GM12878 (cell line): Measurements from ENCODE around the gene NECTIN1. TPM values are rescaled to one million over a fixed set of nuclear protein-coding genes. Genes with fewer than 3 reads are reported as not detected.

Source experiments
- ATAC-seq: fragments of 200-7000 bp; cut with Tn5 transposase; 3 replicates; pipeline ENCODE4 v1.9.1; 2020; ENCODE audit warnings: mild to moderate bottlenecking, moderate library complexity
- BruUV-seq: library from RNA; stranded (reverse); fragments of 400-500 nt; replicated peaks from 2 replicates; lab custom pipeline; 2021; lab: Mats Ljungman, UMichigan
- CTCF ChIA-PET: fragments of 300-600 bp; sonication (Branson Sonifier 250); formaldehyde crosslinking; extraction: SDS; loops from one replicate; lab custom pipeline; 2021; ENCODE audit warnings: inconsistent platforms; lab: Yijun Ruan, JAX
- POLR2A ChIA-PET: fragments of 350-600 bp; formaldehyde crosslinking; extraction: SDS; loops from one replicate; lab custom pipeline; 2021; ENCODE audit warnings: inconsistent platforms; lab: Charles Lee
- RAD21 ChIA-PET: fragments of 300-600 bp; sonication (Branson Sonifier 250); formaldehyde crosslinking; loops from one replicate; lab custom pipeline; 2023; ENCODE audit warnings: antibody characterized with exemption; ENCODE audit not compliant: unreplicated experiment; lab: Charles Lee
- SMC1A ChIA-PET: fragments of 300-600 bp; sonication (Branson Sonifier 250); formaldehyde crosslinking; loops from one replicate; lab custom pipeline; 2023; ENCODE audit not compliant: unreplicated experiment, uncharacterized antibody; lab: Charles Lee
- DNase-seq: peaks from one replicate; pipeline ENCODE4 v3.0.0-alpha.2; 2011; ENCODE audit warnings: low read depth, low spot score
- FAIRE-seq: peaks from 3 replicates; lab custom pipeline; 2011; peaks lifted over from hg19 to GRCh38; lab: Jason Lieb, UNC
- H2AFZ ChIP-seq: 2 replicates; pipeline ENCODE4 v1.6.0; 2011; ENCODE audit warnings: low read depth, low read length, control low read depth; ENCODE audit not compliant: control insufficient read depth
- H3K27ac ChIP-seq: 2 replicates; pipeline ENCODE4 v1.5.1; 2011; ENCODE audit warnings: control low read depth; ENCODE audit not compliant: control insufficient read depth, insufficient read depth
- H3K27me3 ChIP-seq, 2 experiments: replicated peaks in 1 of 2; 2 replicates each; pipeline versions ENCODE4 v1.6.0 to v1.6.1; 2011; ENCODE audit warnings: low read length in 1 of 2; ENCODE audit not compliant: control insufficient read depth in 2 of 2, insufficient read depth in 2 of 2
- H3K36me3 ChIP-seq, 2 experiments: 2 replicates each; pipeline ENCODE4 v1.5.1; 2011; ENCODE audit warnings: low read length in 1 of 2; ENCODE audit not compliant: control insufficient read depth in 2 of 2, insufficient read depth in 2 of 2
- H3K4me1 ChIP-seq: 2 replicates; pipeline ENCODE4 v1.6.1; 2011; ENCODE audit warnings: mild to moderate bottlenecking, low read length, moderate library complexity, mixed read lengths; ENCODE audit not compliant: control insufficient read depth, insufficient read depth
- H3K4me2 ChIP-seq: 2 replicates; pipeline ENCODE4 v1.6.0; 2011; ENCODE audit warnings: control low read depth; ENCODE audit not compliant: control insufficient read depth, insufficient read depth
- H3K4me3 ChIP-seq: fragments of 200-600 bp; sonication (generic); 2 replicates; pipeline ENCODE4 v1.5.1; 2016
- H3K79me2 ChIP-seq: 2 replicates; pipeline ENCODE4 v1.6.0; 2011; ENCODE audit warnings: low read length; ENCODE audit not compliant: control insufficient read depth, insufficient read depth
- H3K9ac ChIP-seq: 2 replicates; pipeline ENCODE4 v1.8.0; 2011; ENCODE audit warnings: low read length, control low read depth, mixed read lengths; ENCODE audit not compliant: control insufficient read depth, insufficient read depth
- H3K9me3 ChIP-seq: replicated peaks from 3 replicates; pipeline ENCODE4 v1.5.1; 2011; ENCODE audit warnings: mild to moderate bottlenecking, low read length; ENCODE audit not compliant: control insufficient read depth, insufficient read depth
- H4K20me1 ChIP-seq: 2 replicates; pipeline ENCODE4 v1.6.0; 2011; ENCODE audit not compliant: control insufficient read depth, insufficient read depth
- BMI1 ChIP-seq: fragments of 450-650 bp; IDR thresholded peaks from 2 replicates; pipeline ENCODE4 v1.6.1; 2016; ENCODE audit warnings: mild to moderate bottlenecking, moderate library complexity, borderline replicate concordance
- KLF5 ChIP-seq: fragments of 450-650 bp; IDR thresholded peaks from 2 replicates; pipeline ENCODE4 v1.6.1; 2014; ENCODE audit warnings: mild to moderate bottlenecking; ENCODE audit not compliant: partially characterized antibody
- NFYA ChIP-seq: IDR thresholded peaks from 2 replicates; pipeline ENCODE4 v1.6.1; 2011; ENCODE audit warnings: low read depth, mild to moderate bottlenecking, low read length, improper control_type of control experiment, borderline replicate concordance
- POLR2AphosphoS5 ChIP-seq: IDR thresholded peaks from 2 replicates; pipeline ENCODE4 v1.6.1; 2011; ENCODE audit warnings: mild to moderate bottlenecking, low read length, inconsistent platforms
- RUNX3 ChIP-seq: IDR thresholded peaks from 2 replicates; pipeline ENCODE4 v1.6.1; 2012; ENCODE audit warnings: low read length, inconsistent platforms
- SP1 ChIP-seq: IDR thresholded peaks from one replicate; pipeline ENCODE4 v1.6.1; 2011; ENCODE audit warnings: low read depth, low read length
- STAT1 ChIP-seq: fragments of 450-650 bp; conservative IDR thresholded peaks from 2 replicates; pipeline ENCODE4 v1.6.1; 2014; ENCODE audit warnings: antibody characterized with exemption, mild to moderate bottlenecking
- TCF12 ChIP-seq: IDR thresholded peaks from 2 replicates; pipeline ENCODE4 v1.6.1; 2011; ENCODE audit warnings: low read depth, mild to moderate bottlenecking, low read length
- TCF3 ChIP-seq: IDR thresholded peaks from 2 replicates; pipeline ENCODE4 v1.6.1; 2012; ENCODE audit warnings: low read depth, mild to moderate bottlenecking, low read length, borderline replicate concordance; ENCODE audit not compliant: insufficient read depth
- ZBTB33 ChIP-seq: fragments of 450-650 bp; IDR thresholded peaks from 2 replicates; pipeline ENCODE4 v1.6.1; 2017; ENCODE audit warnings: mild to moderate bottlenecking
- ZNF384 ChIP-seq: IDR thresholded peaks from 2 replicates; pipeline ENCODE4 v1.6.1; 2012; ENCODE audit warnings: low read depth, mild to moderate bottlenecking, low read length, improper control_type of control experiment, borderline replicate concordance
- ZNF592 ChIP-seq: fragments of 450-650 bp; IDR thresholded peaks from 2 replicates; pipeline ENCODE4 v1.6.1; 2017; ENCODE audit warnings: mild to moderate bottlenecking, moderate library complexity
- WGBS: methylation state at CpG from one replicate; pipeline ENCODE4 v1.1.6; 2016; ENCODE audit warnings: low lambda C conversion rate; ENCODE audit not compliant: insufficient replicate concordance, insufficient coverage; ENCODE audit errors: missing lambda C conversion rate; 5-methylcytosine and 5-hydroxymethylcytosine counted together
- in situ Hi-C: fragments of 300-500 bp; cut with MboI; formaldehyde crosslinking; loops from 9 replicates; pipeline ENCODE4 v1.14.3; 2018; ENCODE audit warnings: mixed read lengths
- intact Hi-C: fragments of 100-400 bp; cut with micrococcal nuclease; formaldehyde crosslinking; loops from one replicate; pipeline ENCODE4 v1.14.2; 2022; ENCODE audit not compliant: unreplicated experiment
- polyA plus RNA-seq, 11 experiments: library from polyadenylated mRNA; depleted of rRNA in 4 of 11; unstranded in 6 of 11; stranded (reverse) in 5 of 11; fragments of >200 nt; fragmentation: Nextera tagmentation in 4 of 11; fragmentation: Illumina TruSeq in 1 of 11; extraction: Ambion mirVana in 4 of 11; extraction: Trizol in 1 of 11; gene quantifications; 1 replicate in 1 of 11; 2 replicates in 10 of 11; pipeline versions ENCODE4 v1.2.1 to v1.2.3, GENCODE V29; 2011 to 2016; ENCODE audit warnings: inconsistent platforms in 2 of 11, missing spikeins in 2 of 11, low read depth in 1 of 11
- total RNA-seq, 4 experiments: library from RNA; depleted of rRNA in 3 of 4; stranded (reverse); fragments of >200 nt in 3 of 4; fragmentation: Illumina TruSeq in 1 of 4; extraction: Trizol in 1 of 4; gene quantifications; 2 replicates each; pipeline versions ENCODE4 v1.2.1 to v1.2.3, GENCODE V29; 2013 to 2021
- TF ChIP-seq, protein P1 (sequence below): fragments of 450-650 bp; formaldehyde crosslinking; IDR thresholded peaks from 2 replicates; pipeline ENCODE4 v1.4.0; 2022; ENCODE audit warnings: mild to moderate bottlenecking, moderate library complexity

Gene NECTIN1
- total and polyA plus RNA-seq, 10 of the 15 experiments (the other 5 are each of a cell fraction or from before 2014, with no cell fraction given): 0.97 to 9.2 (median 2.3) TPM

DNA sequence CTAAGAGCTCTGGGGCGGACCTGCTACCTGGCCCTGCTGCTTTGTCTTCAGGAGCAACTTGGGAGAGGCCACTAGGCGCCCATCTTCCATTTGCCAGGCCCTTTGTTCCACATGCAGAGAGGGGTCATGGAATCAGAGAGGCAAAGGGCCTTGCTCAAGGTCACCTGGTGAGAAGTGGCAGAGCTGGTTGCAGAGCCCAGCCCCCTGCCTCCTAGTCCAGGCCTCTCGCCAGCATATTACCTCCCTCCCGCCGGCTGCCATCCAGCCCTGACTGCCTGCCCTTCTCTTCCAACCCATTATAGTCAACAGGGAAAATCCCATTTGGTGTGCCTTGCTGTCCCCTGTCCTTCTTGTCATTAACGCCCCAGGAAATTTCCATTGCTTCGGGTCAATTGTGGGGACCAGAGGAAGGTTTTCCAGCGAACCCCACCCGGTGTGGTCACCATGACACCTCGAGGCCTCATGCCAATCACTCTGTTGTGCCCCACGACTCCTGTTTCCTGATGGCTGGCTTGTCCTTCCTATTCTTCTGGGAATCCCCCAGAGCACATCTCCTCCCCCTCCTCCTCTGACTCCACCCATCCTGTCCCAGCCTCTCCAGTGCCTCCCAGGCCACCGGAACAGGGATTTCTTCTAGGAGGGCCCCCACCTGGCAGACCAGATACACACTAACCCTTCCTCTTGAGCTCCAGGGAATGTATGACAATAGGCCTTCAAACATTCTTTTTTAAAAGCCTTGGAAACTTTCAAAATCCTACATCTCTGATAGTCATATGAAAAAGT is 77.0 kb downstream of the NECTIN1 start (continued):
- no peak for TF ChIP-seq ZNF384

DNA sequence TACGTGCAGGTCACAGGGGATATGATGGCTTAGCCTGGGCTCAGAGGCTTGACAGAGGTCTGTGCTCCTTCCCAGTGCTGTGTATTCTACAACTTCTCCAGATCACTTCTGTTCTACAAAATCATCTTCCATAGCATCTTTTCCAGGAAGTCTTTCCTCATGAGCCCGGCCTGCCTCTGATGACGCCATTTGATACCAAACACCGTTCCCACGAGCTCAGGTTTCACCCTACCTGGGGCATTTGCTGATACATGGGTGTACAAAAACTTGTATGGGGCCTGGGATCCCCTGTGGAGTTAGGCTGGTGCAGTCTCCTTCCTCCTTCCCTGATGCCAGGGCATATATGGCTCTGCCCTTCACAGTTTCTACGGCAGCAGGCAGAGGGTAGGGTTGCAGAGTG is 78.7 kb downstream of the NECTIN1 start:
- Histone ChIP-seq H3K9me3 (no peaks in the 10 kb centered on the region), H3K27me3 (peaks cover 0 to 3% of the 10 kb centered on the region in 2 experiments; a peak in 3 of 4 replicates), H3K4me3 (no peak overlapping the region), H3K27ac (no peak overlapping the region), H3K4me1 (no peaks in the 10 kb centered on the region), H4K20me1 (no peaks in the 10 kb centered on the region), H3K36me3 (no peaks in the 10 kb centered on the region), H3K79me2 (no peaks in the 10 kb centered on the region), H3K4me2 (no peak overlapping the region), H2AFZ (no peak overlapping the region), H3K9ac (no peak overlapping the region)
- no peak for ATAC-seq
- BruUV-seq: no TSS peak
- POLR2A ChIA-PET: no interaction called here
- DNase-seq: no peak
- intact Hi-C loops (no loop called here), in situ Hi-C loops (no loop called here)
- no peak for FAIRE-seq
- SMC1A ChIA-PET: no interaction called here
- RAD21 ChIA-PET: no interaction called here
- CTCF ChIA-PET: interaction anchor here (0.6 kb wide), 1 partner anchor 515 kb away, joined by 3 read pairs; no protein-coding TSS in a partner anchor
- WGBS: 22% methylated on average over 6 of the region's 6 CpGs
- TF ChIP-seq BMI1 (no peak), TCF12 (no peak), RUNX3 (no peak), STAT1 (no peak), TCF3 (no peak), ZBTB33 (no peak), SP1 (no peak), POLR2AphosphoS5 (no peak), ZNF592 (no peak), KLF5 (no peak), NFYA (no peak)
- TF ChIP-seq, protein P1, sequence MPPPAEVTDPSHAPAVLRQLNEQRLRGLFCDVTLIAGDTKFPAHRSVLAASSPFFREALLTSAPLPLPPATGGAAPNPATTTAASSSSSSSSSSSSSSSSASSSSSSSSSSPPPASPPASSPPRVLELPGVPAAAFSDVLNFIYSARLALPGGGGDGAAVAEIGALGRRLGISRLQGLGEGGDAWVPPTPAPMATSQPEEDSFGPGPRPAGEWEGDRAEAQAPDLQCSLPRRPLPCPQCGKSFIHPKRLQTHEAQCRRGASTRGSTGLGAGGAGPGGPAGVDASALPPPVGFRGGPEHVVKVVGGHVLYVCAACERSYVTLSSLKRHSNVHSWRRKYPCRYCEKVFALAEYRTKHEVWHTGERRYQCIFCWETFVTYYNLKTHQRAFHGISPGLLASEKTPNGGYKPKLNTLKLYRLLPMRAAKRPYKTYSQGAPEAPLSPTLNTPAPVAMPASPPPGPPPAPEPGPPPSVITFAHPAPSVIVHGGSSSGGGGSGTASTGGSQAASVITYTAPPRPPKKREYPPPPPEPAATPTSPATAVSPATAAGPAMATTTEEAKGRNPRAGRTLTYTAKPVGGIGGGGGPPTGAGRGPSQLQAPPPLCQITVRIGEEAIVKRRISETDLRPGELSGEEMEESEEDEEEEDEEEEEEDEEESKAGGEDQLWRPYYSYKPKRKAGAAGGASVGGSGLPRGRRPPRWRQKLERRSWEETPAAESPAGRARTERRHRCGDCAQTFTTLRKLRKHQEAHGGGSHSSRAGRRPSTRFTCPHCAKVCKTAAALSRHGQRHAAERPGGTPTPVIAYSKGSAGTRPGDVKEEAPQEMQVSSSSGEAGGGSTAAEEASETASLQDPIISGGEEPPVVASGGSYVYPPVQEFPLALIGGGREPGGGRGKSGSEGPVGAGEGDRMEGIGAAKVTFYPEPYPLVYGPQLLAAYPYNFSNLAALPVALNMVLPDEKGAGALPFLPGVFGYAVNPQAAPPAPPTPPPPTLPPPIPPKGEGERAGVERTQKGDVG (CRISPR knock-in tag): no peak
